ENCODE data around the gene TIPIN.

- TF ChIP-seq CTCF (IDR thresholded peaks at IDR 0.05) (no peak), POLR2AphosphoS5 (IDR thresholded peaks at IDR 0.05) (no peak)
These were observed 46.7 kb downstream of the TIPIN start for GRCh38 chr15:66309828-66310227.

Data from prostate gland (tissue), 2 donors.